HG03066 (cell line): ENCODE data around the gene ZNF516.
A peak's percentile ranks its signal among the peaks of the same experiment; 100 is the strongest.

Source experiments
- ATAC-seq: cut with Tn5 transposase; IDR thresholded peaks from one replicate; pipeline ENCODE4 v1.9.1; 2021; ENCODE audit warnings: low read depth; ENCODE audit not compliant: unreplicated experiment

Gene ZNF516

DNA sequence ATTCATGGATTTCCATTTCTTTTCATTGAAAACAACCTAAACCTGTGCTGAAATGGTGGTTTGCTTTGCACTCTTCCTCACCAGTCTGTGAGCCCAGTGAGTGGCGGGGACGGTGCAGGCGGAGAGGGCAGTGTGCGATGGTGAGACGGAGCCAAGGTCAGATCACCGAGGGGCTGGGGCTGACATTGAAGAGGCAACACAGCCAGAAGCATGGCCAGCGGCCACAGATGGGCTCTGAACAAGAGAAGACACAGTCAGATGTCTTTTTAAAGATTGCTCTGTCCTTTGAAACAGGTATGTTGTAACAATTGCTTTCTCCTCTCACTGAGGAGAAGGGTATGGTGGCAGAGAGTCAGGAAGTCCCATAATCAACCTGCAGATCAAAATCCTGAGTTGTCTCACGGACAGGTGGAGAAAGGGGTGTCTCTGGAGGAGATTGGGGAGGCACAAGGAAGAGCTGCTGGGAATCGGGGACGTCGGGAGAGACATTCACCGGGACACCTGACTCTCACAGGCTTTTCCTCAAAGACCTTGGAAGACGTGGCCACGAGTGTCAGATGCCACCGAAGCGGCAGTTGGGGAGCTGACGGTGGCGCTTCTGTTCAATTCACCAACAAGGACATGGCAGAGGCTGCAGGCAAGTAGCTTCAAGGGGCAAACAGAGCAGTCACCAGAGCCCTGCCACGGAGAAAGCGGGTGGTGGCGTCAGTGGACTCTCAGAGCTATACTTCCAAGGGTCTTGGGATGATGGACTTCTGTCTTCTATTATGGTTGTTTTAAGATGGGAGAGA is 12.1 kb upstream of the ZNF516 start:
- no peak for ATAC-seq

DNA sequence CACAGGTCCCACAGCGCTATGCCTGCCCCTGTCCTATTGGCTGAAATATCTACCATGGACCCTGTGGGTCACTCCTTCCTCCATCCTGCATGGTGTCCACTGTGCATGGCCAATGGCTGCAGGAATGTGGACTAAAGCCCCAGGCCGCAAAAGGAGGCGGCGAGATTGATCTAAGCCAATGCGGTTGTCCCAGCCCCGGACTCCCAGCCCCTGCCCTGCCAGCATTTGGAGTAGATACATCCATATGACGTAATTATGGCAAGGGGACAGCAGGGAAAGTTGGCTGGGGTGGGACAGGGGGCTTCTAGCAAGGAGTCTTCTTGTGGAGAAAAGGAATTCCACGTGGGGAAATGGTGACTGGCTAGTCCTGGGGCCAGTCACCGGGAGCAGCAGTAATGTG is 11.4 kb upstream of the ZNF516 start:
- ATAC-seq, result no peak

DNA sequence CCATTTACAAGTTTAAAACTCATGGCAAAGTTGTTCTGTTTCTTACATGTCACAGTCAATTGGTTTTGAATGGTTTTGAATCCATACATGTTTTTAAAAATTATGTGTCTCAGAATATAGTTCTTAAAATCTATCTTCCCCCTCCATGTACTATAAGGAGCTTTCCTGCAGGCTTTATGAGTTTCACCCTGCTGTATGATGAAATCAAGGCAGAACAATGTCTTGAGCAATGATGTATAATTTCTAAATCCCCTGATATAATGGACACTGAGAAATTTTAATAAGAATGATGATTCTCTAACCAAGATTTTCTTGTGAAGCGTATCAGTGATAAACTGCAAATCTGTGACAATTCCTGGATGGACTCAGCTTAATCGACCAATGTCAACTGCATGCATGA is 10.6 kb upstream of the ZNF516 start:
- ATAC-seq, result no peak

- no peak for ATAC-seq
Observed at GRCh38 chr18:76504749-76505148, 9.7 kb upstream of the ZNF516 start.

DNA sequence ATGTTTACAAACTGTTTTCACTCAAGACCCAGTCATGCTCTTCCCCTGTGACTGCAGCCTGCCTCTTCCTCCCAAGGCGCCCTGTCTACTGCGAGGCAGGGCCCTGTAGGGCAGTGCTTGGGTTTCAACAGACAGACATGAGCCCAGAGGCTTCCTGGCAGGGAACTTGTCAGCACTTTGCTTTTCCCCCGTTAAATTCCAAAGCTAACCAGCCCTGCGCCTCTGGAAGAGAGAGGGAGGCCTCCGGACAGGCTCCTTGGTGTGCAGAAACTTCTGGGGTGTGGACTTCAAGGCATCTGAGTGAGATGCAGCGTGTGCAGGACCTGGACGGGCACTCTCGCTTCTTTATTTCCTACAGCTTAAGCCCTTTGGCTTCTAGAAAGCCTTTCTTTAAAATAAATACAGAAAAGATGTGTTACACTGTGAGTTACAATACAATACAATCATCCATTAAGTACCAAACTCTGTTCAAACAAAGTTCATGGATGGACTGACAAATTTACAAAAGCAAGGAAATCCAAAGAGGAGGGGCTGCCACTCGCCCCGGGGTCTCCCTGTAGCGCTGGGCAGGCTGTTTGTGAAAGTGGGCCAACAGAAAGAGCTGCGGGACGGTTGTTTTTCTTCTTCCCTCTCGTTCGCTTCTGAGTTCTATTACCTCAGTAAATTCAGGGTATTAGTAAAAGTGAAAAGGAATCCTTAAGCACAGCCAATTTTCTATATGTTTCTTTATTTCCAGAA is 8.8 kb upstream of the ZNF516 start:
- ATAC-seq, result no peak

- ATAC-seq, result no peak
Observed at GRCh38 chr18:76502551-76502950, 7.5 kb upstream of the ZNF516 start.

DNA sequence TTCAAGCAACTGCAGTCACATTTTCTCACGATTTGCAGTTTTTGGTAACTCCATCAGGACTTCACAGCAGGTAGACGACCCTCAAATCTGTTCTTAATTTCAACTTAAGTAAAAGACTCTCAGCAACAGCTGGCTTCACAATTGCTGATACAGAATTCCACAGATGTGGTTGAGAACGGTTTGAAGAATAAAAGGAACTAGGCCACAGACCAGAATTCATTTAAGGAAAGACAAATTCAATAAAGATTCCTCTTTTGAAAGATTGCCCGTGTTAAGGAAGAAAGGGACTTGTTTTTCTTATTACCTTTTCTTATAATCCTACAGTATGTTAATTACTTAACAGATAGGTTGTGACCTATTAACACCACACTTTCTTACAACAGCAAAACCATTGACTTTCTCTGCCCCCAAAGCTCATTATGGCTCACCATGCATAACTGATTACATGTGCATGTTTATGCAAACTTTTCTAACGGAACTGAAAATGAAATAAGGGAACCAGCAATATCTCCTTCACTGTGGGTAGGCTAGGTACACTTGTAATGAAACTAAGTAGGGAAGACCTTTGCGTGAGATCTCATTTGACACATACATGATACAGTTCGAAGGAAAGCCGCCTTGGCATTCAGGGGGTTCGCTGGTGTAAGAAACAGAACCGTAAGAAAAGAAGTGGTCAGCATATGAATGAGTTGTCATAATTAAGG is 4.7 kb upstream of the ZNF516 start:
- peak; percentile 91 for ATAC-seq

DNA sequence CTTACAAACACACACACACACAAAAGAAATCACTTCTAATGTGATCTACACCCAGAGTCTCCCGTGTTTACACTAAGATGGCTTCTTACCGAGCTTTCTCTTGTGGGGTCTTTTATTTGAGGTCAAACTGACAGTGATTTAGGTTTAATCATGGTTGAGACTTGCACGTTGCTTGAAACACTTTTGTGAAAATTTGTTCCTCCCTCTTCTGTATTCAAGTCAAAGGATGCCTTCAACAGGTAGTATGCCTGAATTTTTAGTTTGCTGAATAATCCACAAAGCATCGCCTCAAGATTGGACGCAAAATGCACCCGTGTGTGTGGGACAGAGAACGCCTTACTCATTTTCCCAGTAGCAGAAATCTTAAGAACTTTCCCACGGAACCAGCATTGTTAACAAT is 4.0 kb upstream of the ZNF516 start:
- no peak for ATAC-seq

DNA sequence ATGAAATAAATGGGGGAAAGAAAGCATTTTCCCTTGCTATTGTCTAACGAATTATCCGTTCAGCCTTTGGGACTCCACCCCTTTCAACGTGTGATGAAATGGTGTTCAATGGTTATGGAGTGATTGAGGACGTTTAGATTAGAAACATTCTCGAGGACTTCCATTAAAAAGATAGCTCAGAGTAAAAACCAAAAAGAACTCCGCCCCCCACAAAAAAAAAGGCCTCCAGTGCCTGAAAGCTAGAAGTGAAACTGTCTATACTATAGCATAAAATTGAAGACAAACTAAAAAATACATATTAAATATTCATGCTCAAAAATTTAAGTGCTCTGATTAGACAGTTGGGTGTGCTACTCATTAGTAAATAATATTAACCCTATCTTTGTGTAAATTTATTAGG is 3.0 kb upstream of the ZNF516 start:
- ATAC-seq, result no peak

GRCh38 chr18:76497021-76497420 is 2.0 kb upstream of the ZNF516 start:
- ATAC-seq, result no peak

DNA sequence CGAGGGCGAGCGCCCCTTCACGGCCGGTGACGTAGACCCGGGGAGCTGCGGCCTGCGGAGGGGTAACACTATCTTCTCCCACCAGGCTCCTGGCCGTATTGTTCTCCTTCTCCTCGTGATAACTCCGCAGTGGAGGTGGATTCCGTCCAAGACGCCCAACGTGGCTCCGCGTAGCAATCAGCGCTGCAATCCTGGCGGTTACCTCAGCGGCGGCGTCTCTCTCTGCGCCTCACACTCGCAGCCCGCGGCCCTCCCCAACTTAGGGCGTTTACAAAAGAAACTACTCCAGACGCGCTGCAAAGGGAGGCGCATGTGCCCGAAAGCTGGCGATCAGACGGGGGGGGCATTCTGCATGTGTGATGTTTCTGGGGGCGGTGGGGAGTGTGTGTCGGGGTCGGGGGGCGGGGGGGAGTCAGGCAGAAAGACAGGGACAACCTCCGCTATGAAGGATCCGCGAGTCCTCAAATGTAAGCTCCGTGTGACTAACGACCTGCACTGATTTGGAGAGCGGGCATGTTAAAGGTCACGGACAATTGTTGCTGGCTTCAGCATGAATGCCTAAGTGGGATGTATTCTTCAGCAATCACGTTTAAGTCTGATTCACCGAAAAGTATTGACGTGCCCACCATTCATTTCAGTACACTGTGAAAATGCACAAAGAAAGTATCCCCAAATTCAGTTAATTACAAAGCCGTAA is 1.3 kb upstream of the ZNF516 start:
- ATAC-seq, result no peak

DNA sequence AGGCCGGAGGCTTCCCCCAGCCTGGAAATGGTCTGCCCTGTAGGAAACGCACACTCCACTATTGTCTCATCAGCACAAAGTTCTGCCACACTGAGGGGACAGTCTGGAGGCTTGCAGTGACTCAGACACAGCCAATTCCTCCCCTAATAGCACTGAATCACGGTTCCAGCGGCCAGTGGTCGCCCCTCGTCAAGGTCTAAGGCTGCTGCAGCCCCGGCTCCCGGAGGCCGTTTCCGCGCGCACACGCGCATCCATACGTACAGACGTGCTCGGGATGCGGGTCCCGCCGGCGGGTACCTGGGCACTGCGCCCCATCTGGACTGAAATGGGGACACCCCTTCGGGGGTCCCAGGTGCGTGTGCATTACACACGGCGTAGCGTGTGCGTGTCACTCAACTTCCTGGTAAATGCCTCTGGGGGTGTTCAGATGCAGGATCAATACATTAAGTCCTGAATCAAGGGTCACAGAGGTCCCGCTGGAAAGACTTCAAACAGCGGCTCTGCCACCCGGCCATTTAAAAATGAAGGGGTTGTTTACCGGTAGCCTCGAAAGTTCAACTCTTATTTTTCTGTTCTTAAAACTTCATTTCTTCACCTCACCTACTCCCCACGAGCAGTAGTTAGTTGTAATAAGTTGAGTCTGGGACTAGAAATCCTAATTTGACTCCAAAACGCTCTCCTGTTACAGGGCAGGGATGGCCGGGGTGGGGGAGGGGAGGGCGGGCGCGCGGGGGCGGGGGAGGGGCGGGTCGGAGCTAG is 572 bp upstream of the ZNF516 start:
- no peak for ATAC-seq

GRCh38 chr18:76494231-76495005 is 624 bp downstream of the ZNF516 start:
- no peak for ATAC-seq

GRCh38 chr18:76493213-76494161 is 1.6 kb downstream of the ZNF516 start:
- peak; percentile 8 for ATAC-seq

- peak; percentile 61 for ATAC-seq
Observed at GRCh38 chr18:76492669-76493212, 2.3 kb downstream of the ZNF516 start.

DNA sequence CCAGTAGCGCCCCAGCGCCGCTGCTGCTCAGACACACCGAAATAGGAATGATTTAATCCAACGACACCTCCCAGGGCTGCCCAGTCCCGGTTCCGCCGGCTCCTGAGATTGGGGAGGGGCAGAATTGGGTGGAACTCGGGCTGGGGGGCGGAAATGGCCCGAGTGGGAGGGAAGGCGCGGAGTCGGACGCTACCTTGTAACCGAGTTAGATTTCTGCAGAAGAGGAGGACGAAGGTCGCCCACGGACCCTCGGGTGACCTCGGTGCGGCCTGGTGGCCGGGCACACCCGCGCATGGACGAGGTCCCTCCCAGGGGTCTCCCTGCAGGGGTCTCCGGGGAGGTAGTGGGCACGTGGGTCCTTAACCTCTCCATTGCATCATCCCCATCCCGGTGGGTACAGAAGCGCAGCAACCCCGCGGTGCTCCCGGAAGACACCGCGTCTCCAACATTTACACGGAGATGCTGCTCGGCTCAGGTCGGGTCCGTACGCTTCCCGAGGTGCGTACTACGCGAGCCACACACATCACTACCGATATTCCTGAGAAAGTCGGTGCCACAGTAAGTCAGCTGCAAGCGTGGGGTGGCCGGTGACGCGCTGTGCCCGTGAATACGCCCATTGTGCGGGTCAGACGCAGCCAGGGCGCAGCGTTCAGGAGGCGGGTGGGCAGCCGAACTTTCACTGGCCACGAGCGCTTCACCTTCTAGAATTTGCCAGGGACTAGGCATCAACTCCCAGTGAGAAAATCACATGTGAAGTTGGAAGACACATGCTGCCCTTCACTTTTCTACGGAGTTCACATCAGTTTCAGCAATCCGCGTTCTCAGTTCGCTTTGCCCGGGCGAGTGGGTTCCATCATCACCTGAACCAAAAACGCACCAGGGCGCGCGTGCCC is 3.0 kb downstream of the ZNF516 start:
- peak; percentile 5 for ATAC-seq

GRCh38 chr18:76491473-76491775 is 3.6 kb downstream of the ZNF516 start:
- ATAC-seq, result no peak
